ENCODE measurements around the gene PLCB3. TPM values are rescaled to one million over a fixed set of nuclear protein-coding genes. Genes with fewer than 3 reads are reported as not detected.

The PLCB3 gene
- total and polyA plus RNA-seq, 2 of the 13 experiments (the other 11 are each of a cell fraction or from before 2014, with no cell fraction given), result 7.5 to 13.8 TPM

- TF ChIP-seq ZFP91 (CRISPR knock-in tag; IDR thresholded peaks at IDR 0.05; ENCODE audit: borderline replicate concordance), result peak; percentile 45; the same call in 1 of the 2 replicates
- TF ChIP-seq, protein P1, sequence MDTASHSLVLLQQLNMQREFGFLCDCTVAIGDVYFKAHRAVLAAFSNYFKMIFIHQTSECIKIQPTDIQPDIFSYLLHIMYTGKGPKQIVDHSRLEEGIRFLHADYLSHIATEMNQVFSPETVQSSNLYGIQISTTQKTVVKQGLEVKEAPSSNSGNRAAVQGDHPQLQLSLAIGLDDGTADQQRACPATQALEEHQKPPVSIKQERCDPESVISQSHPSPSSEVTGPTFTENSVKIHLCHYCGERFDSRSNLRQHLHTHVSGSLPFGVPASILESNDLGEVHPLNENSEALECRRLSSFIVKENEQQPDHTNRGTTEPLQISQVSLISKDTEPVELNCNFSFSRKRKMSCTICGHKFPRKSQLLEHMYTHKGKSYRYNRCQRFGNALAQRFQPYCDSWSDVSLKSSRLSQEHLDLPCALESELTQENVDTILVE (CRISPR knock-in tag; IDR thresholded peaks at IDR 0.05), result no peak
- 0 out of 2 replicates have a peak, but pooled peaks have one; percentile 53 for TF ChIP-seq TBX3 (IDR thresholded peaks at IDR 0.05; ENCODE audit: borderline replicate concordance)
- no peak for TF ChIP-seq ZFAT (CRISPR knock-in tag; conservative IDR thresholded peaks at IDR 0.05)
- no peak for TF ChIP-seq ZBTB49 (CRISPR knock-in tag; IDR thresholded peaks at IDR 0.05; ENCODE audit: borderline replicate concordance)
- no peak for TF ChIP-seq ATM (IDR thresholded peaks at IDR 0.05; ENCODE audit: borderline replicate concordance)
- no peak for TF ChIP-seq MEIS1 (CRISPR knock-in tag; IDR thresholded peaks at IDR 0.05; ENCODE audit: borderline replicate concordance)
- no peak for TF ChIP-seq NR1H2 (CRISPR knock-in tag; IDR thresholded peaks at IDR 0.05; ENCODE audit: borderline replicate concordance, low read depth)
- TF ChIP-seq, protein P2, sequence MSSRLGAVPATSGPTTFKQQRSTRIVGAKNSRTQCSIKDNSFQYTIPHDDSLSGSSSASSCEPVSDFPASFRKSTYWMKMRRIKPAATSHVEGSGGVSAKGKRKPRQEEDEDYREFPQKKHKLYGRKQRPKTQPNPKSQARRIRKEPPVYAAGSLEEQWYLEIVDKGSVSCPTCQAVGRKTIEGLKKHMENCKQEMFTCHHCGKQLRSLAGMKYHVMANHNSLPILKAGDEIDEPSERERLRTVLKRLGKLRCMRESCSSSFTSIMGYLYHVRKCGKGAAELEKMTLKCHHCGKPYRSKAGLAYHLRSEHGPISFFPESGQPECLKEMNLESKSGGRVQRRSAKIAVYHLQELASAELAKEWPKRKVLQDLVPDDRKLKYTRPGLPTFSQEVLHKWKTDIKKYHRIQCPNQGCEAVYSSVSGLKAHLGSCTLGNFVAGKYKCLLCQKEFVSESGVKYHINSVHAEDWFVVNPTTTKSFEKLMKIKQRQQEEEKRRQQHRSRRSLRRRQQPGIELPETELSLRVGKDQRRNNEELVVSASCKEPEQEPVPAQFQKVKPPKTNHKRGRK (CRISPR knock-in tag; IDR thresholded peaks at IDR 0.05), result no peak
- no peak for TF ChIP-seq TEAD3 (CRISPR knock-in tag; optimal IDR thresholded peaks at IDR 0.05; ENCODE audit: borderline replicate concordance)
- no peak for TF ChIP-seq MAF1 (CRISPR knock-in tag; IDR thresholded peaks at IDR 0.05; ENCODE audit: borderline replicate concordance)
- TF ChIP-seq FOXC1 (CRISPR knock-in tag; IDR thresholded peaks at IDR 0.05; ENCODE audit: borderline replicate concordance), result no peak
- peak; percentile 32; the same call in 1 of the 2 replicates for TF ChIP-seq ZBTB38 (CRISPR knock-in tag; IDR thresholded peaks at IDR 0.05)
- peak; percentile 55; the same call in 1 of the 2 replicates for TF ChIP-seq ZGPAT (CRISPR knock-in tag; IDR thresholded peaks at IDR 0.05)
- no peak for TF ChIP-seq KLF15 (CRISPR knock-in tag; IDR thresholded peaks at IDR 0.05; ENCODE audit: borderline replicate concordance)
- no peak for TF ChIP-seq TCF7L2 (IDR thresholded peaks at IDR 0.05; ENCODE audit: low read depth, low read length)
- peak in 1 of 2 experiments; percentile 25; a peak in 1 of 4 replicates for TF ChIP-seq EP300 (IDR thresholded peaks at IDR 0.05; ENCODE audit: low read depth in 2 of 2, low read length in 2 of 2)
- TF ChIP-seq EP300 (CRISPR knock-in tag; IDR thresholded peaks at IDR 0.05; ENCODE audit: borderline replicate concordance), result no peak
- TF ChIP-seq ZBTB3 (CRISPR knock-in tag; IDR thresholded peaks at IDR 0.05; ENCODE audit: borderline replicate concordance, low read depth), result no peak
- TF ChIP-seq ZNF24 (IDR thresholded peaks at IDR 0.05), result no peak
These were observed 54.6 kb downstream of the PLCB3 start (continued) for GRCh38 chr11:64305691-64306562.
